K562 (cell line): ENCODE measurements around the gene TMEM143. TPM values are rescaled to one million over a fixed set of nuclear protein-coding genes. Genes with fewer than 3 reads are reported as not detected.

Source experiments
- ATAC-seq: fragments of 200-7000 bp; cut with Tn5 transposase; 3 replicates; pipeline ENCODE4 v1.9.1; 2020; ENCODE audit warnings: moderate library complexity
- BruUV-seq: library from RNA; stranded (reverse); fragments of 400-500 nt; replicated peaks from 2 replicates; lab custom pipeline; 2021; lab: Mats Ljungman, UMichigan
- CTCF ChIA-PET: fragments of 300-600 bp; formaldehyde crosslinking; extraction: SDS; loops from one replicate; lab custom pipeline; 2021; ENCODE audit warnings: low intra/inter-chr PET ratio; lab: Yijun Ruan, JAX
- POLR2A ChIA-PET: fragments of 300-600, 350-650 bp; sonication (Branson Sonifier 250); formaldehyde crosslinking; extraction: SDS; loops from one replicate; lab custom pipeline; 2021; ENCODE audit warnings: antibody characterized with exemption, inconsistent platforms; lab: Yijun Ruan, JAX
- DNase-seq, 4 experiments: peaks; one replicate each; pipeline versions ENCODE4 v3.0.0 to v3.0.0-alpha.2; 2011 to 2018; ENCODE audit warnings: low spot score in 3 of 4, mixed read lengths in 3 of 4; ENCODE audit errors: extremely low read depth in 1 of 4
- FAIRE-seq: peaks from 2 replicates; lab custom pipeline; 2011; peaks lifted over from hg19 to GRCh38; lab: Jason Lieb, UNC
- H2AFZ ChIP-seq: 2 replicates; pipeline ENCODE4 v1.6.0; 2011; ENCODE audit warnings: low read depth, low read length, control low read depth, inconsistent platforms
- H3K27ac ChIP-seq: fragments of 200-600 bp; 3 replicates; pipeline ENCODE4 v1.8.0; 2011; ENCODE audit warnings: low read depth, mild to moderate bottlenecking, control low read depth, inconsistent platforms, low read length, moderate library complexity, mixed read lengths; ENCODE audit errors: extremely low read depth
- H3K27me3 ChIP-seq, 2 experiments: fragments of 300-600 bp in 1 of 2; 2 replicates in 1 of 2; 3 replicates in 1 of 2; pipeline versions ENCODE4 v1.6.0 to v1.8.0; 2011; ENCODE audit warnings: inconsistent platforms in 2 of 2, low read length in 2 of 2, mild to moderate bottlenecking in 1 of 2, mixed read lengths in 1 of 2, moderate library complexity in 1 of 2; ENCODE audit not compliant: control insufficient read depth in 2 of 2, insufficient read depth in 2 of 2
- H3K36me3 ChIP-seq: fragments of 300-600 bp; 3 replicates; pipeline ENCODE4 v1.8.0; 2011; ENCODE audit warnings: mild to moderate bottlenecking, low read length, inconsistent platforms; ENCODE audit not compliant: control insufficient read depth, insufficient read depth
- H3K4me1 ChIP-seq, 2 experiments: fragments of 200-600 bp in 1 of 2; replicated peaks in 1 of 2; 2 replicates in 1 of 2; 3 replicates in 1 of 2; pipeline versions ENCODE4 v1.5.1 to v1.8.0; 2011; ENCODE audit warnings: inconsistent platforms in 2 of 2, low read length in 2 of 2, mild to moderate bottlenecking in 1 of 2, mixed read lengths in 1 of 2, moderate library complexity in 1 of 2; ENCODE audit not compliant: control insufficient read depth in 2 of 2, insufficient read depth in 2 of 2
- H3K4me2 ChIP-seq: 2 replicates; pipeline ENCODE4 v1.6.1; 2011; ENCODE audit warnings: low read length, control low read depth, inconsistent platforms, mixed read lengths; ENCODE audit not compliant: insufficient read depth
- H3K4me3 ChIP-seq: fragments of 200-600 bp; sonication (generic), shearing (Covaris generic); 2 replicates; pipeline ENCODE4 v1.5.1; 2016; ENCODE audit warnings: control low read depth, inconsistent platforms
- H3K79me2 ChIP-seq: fragments of 200-600 bp; 3 replicates; pipeline ENCODE4 v1.8.0; 2011; ENCODE audit warnings: low read length, inconsistent platforms; ENCODE audit not compliant: control insufficient read depth, insufficient read depth
- H3K9ac ChIP-seq, 2 experiments: 2 replicates each; pipeline versions ENCODE4 v1.6.0 to v1.6.1; 2011; ENCODE audit warnings: low read depth in 2 of 2, low read length in 2 of 2, control low read depth in 1 of 2, inconsistent platforms in 1 of 2, mild to moderate bottlenecking in 1 of 2, mixed read lengths in 1 of 2; ENCODE audit not compliant: insufficient read depth in 1 of 2
- H3K9me1 ChIP-seq: one replicate; pipeline ENCODE4 v1.6.0; 2011; ENCODE audit warnings: inconsistent platforms, mild to moderate bottlenecking, low read length, moderate library complexity; ENCODE audit not compliant: control insufficient read depth, insufficient read depth
- H3K9me3 ChIP-seq: replicated peaks from 2 replicates; pipeline ENCODE4 v1.5.1; 2011; ENCODE audit warnings: low read depth, low read length, inconsistent platforms; ENCODE audit not compliant: control insufficient read depth, insufficient read depth
- H4K20me1 ChIP-seq: replicated peaks from 2 replicates; pipeline ENCODE4 v1.6.1; 2011; ENCODE audit warnings: low read length, inconsistent platforms, mixed read lengths; ENCODE audit not compliant: control insufficient read depth, insufficient read depth
- DIDO1 ChIP-seq: fragments of 450-650 bp; IDR thresholded peaks from 2 replicates; pipeline ENCODE4 v1.6.1; 2016; ENCODE audit warnings: low read depth, missing biosample characterization, missing genetic modification characterization
- GATA2 ChIP-seq: sonication (generic); formaldehyde crosslinking; IDR thresholded peaks from 2 replicates; pipeline ENCODE4 v1.4.0; 2020; ENCODE audit warnings: mild to moderate bottlenecking, missing genetic modification reagents
- IFI16 ChIP-seq: fragments of 250-450 bp; sonication (Bioruptor Pico); IDR thresholded peaks from 2 replicates; pipeline ENCODE4 v2.1.2; 2022; ENCODE audit warnings: mild to moderate bottlenecking, inconsistent platforms
- PML ChIP-seq: IDR thresholded peaks from 2 replicates; pipeline ENCODE4 v1.6.1; 2012; ENCODE audit warnings: low read length, inconsistent platforms
- TEAD4 ChIP-seq, 2 experiments: sonication (generic) in 1 of 2; formaldehyde crosslinking in 1 of 2; IDR thresholded peaks; 2 replicates each; pipeline versions ENCODE4 v1.6.1 to v1.8.0; 2012 to 2022; ENCODE audit warnings: borderline replicate concordance in 1 of 2, inconsistent platforms in 1 of 2, low read length in 1 of 2, mild to moderate bottlenecking in 1 of 2, missing genetic modification reagents in 1 of 2
- XRCC3 ChIP-seq: fragments of 450-650 bp; IDR thresholded peaks from 2 replicates; pipeline ENCODE4 v1.6.1; 2017; ENCODE audit warnings: mild to moderate bottlenecking, moderate library complexity
- ZKSCAN8 ChIP-seq: fragments of 200-800 bp; sonication (Bioruptor generic); IDR thresholded peaks from 2 replicates; pipeline ENCODE4 v1.6.1; 2016; ENCODE audit warnings: missing genetic modification characterization, missing compliant biosample characterization
- ZNF217 ChIP-seq: sonication (generic); formaldehyde crosslinking; IDR thresholded peaks from 2 replicates; pipeline ENCODE4 v1.8.0; 2022; ENCODE audit warnings: mild to moderate bottlenecking, missing genetic modification reagents
- ZNF77 ChIP-seq: fragments of 250-450 bp; sonication (Bioruptor Pico); IDR thresholded peaks from 2 replicates; pipeline ENCODE4 v1.5.0; 2020
- WGBS: fragments of 100-300 bp; shearing (Covaris generic); methylation state at CpG from one replicate; pipeline ENCODE4 v1.1.6; 2016; ENCODE audit warnings: low coverage, mixed read lengths; ENCODE audit not compliant: insufficient coverage; ENCODE audit errors: missing lambda C conversion rate; 5-methylcytosine and 5-hydroxymethylcytosine counted together
- in situ Hi-C: fragments of 300-500 bp; cut with MboI; formaldehyde crosslinking; loops from 4 replicates; pipeline ENCODE4 v1.15.0; 2018; ENCODE audit warnings: inconsistent platforms, mixed read lengths
- intact Hi-C: fragments of 100-400 bp; cut with micrococcal nuclease; formaldehyde crosslinking; loops from 2 replicates; pipeline ENCODE4 v1.14.2; 2022
- polyA plus RNA-seq, 8 experiments: library from polyadenylated mRNA; depleted of rRNA in 4 of 8; stranded (reverse) in 5 of 8; unstranded in 3 of 8; fragments of >200 nt; fragmentation: Nextera tagmentation in 2 of 8; fragmentation: Illumina TruSeq in 1 of 8; extraction: Ambion mirVana in 2 of 8; extraction: Trizol in 1 of 8; gene quantifications; 2 replicates each; pipeline versions ENCODE4 v1.2.1 to v1.2.3, GENCODE V29; 2011 to 2014; ENCODE audit warnings: inconsistent platforms in 1 of 8, missing spikeins in 1 of 8
- total RNA-seq, 7 experiments: library from RNA; depleted of rRNA in 6 of 7; stranded (reverse); fragments of >200 nt in 6 of 7; fragmentation: Illumina TruSeq in 2 of 7; extraction: Trizol in 2 of 7; gene quantifications; 2 replicates each; pipeline versions ENCODE4 v1.2.1 to v1.2.3, GENCODE V29; 2011 to 2021; ENCODE audit warnings: low replicate concordance in 1 of 7

The TMEM143 gene
- total and polyA plus RNA-seq, 9 of the 15 experiments (the other 6 are each of a cell fraction or from before 2014, with no cell fraction given), result 0.66 to 8.8 (median 4.3) TPM

DNA sequence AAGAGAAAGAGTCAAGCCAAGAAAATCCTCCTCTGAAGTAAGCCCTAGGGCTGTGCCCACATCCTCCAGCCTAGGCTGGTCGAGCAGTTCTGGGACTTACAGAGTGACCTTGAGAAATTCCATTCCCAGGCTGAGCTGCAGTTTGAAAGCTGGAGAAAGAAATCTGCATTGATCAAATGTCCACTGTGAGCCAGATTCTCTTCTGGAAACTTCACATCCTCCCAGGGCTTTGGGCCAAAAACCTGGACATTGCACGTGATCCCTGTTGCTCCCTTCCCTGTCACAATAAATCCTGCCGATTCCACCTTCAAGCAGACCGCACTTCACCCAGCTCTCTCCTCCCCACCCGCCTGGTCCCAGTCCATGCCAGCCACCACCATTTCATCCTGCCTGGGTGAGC is 15.7 kb downstream of the TMEM143 start:
- H3K9ac ChIP-seq, result peak overlapping the region in 1 of 2 experiments; percentile 61; a peak in 1 of 4 replicates
- no peak overlapping the region for H3K27ac ChIP-seq
- H3K9me1 ChIP-seq, result no peaks in the 10 kb centered on the region
- H3K79me2 ChIP-seq, result no peaks in the 10 kb centered on the region
- no peaks in the 10 kb centered on the region for H3K9me3 ChIP-seq
- H4K20me1 ChIP-seq, result no peaks in the 10 kb centered on the region
- 50% methylated on average over 4 of the region's 5 CpGs for WGBS
- no peak overlapping the region for H3K4me3 ChIP-seq
- ChIA-PET CTCF (interaction anchor here (0.7 kb wide), 1 partner anchor 82 kb away, joined by 5 read pairs; no protein-coding TSS in a partner anchor), POLR2A (interaction anchor here (0.6 to 0.9 kb wide), 2 partner anchors 15 to 39 kb away, joined by 3 read pairs; partner anchors contain the start of gene TMEM143)
- peaks cover 0 to 11% of the 10 kb centered on the region in 2 experiments; a peak in 3 of 5 replicates for H3K4me1 ChIP-seq
- ATAC-seq (no peak), FAIRE-seq (no peak), DNase-seq (no peak)
- BruUV-seq, result no TSS peak
- in situ Hi-C loops (loop anchor here (5.0 kb wide), 1 partner anchor 46 kb away; no protein-coding TSS in a partner anchor), intact Hi-C loops (no loop called here)
- no peak overlapping the region for H2AFZ ChIP-seq
- H3K36me3 ChIP-seq, result no peaks in the 10 kb centered on the region
- H3K4me2 ChIP-seq, result no peak overlapping the region
- no peak for TF ChIP-seq DIDO1 (tag)
- no peak for TF ChIP-seq IFI16
- no peak for TF ChIP-seq TEAD4 (IDR thresholded peaks at IDR 0.05; ENCODE audit: low read length)
- no peak for TF ChIP-seq TEAD4 (CRISPR knock-in tag; IDR thresholded peaks at IDR 0.05; ENCODE audit: borderline replicate concordance)
- TF ChIP-seq ZNF217 (CRISPR knock-in tag), result no peak
- TF ChIP-seq GATA2 (CRISPR knock-in tag), result no peak
- no peak for TF ChIP-seq ZKSCAN8 (CRISPR knock-in tag)
- TF ChIP-seq PML, result no peak
- no peak for TF ChIP-seq XRCC3
- no peak for TF ChIP-seq ZNF77 (CRISPR knock-in tag)
- no peaks in the 10 kb centered on the region for H3K27me3 ChIP-seq
